Activated naive CD4-positive, alpha-beta T cell treated with anti-CD3 and anti-CD28 coated beads, Interleukin-2, amount 50 U/mL, for 16 hours (primary cell): ENCODE measurements around the gene CSRP3.

ENCODE experiments used
- DNase-seq: peaks from one replicate; pipeline ENCODE4 v3.0.0-alpha.2; 2020

Gene CSRP3

GRCh38 chr11:19201737-19202605 is at the start of gene CSRP3:
Gene CSRP3 (minus strand): TSS chr11:19201983. CDS start chr11:19192448, 9,535 bp downstream.
- DNase-seq = no peak

GRCh38 chr11:19251577-19251976 is 49.8 kb upstream of the CSRP3 start:
- DNase-seq = no peak

GRCh38 chr11:19246816-19247215 is 45.0 kb upstream of the CSRP3 start:
- no peak for DNase-seq

GRCh38 chr11:19245351-19245750 is 43.6 kb upstream of the CSRP3 start:
- no peak for DNase-seq

- DNase-seq = no peak
Observed at GRCh38 chr11:19244621-19245020, 42.8 kb upstream of the CSRP3 start.

GRCh38 chr11:19244084-19244483 is 42.3 kb upstream of the CSRP3 start:
- no peak for DNase-seq

- no peak for DNase-seq
Observed at GRCh38 chr11:19243613-19244012, 41.8 kb upstream of the CSRP3 start.

- no peak for DNase-seq
Observed at GRCh38 chr11:19243143-19243542, 41.4 kb upstream of the CSRP3 start.

- no peak for DNase-seq
Observed at GRCh38 chr11:19242179-19242932, 40.6 kb upstream of the CSRP3 start.

- no peak for DNase-seq
Observed at GRCh38 chr11:19241260-19242178, 39.7 kb upstream of the CSRP3 start.

GRCh38 chr11:19240420-19241259 is 38.9 kb upstream of the CSRP3 start, which contains the start of gene E2F8:
Gene E2F8 (minus strand): TSS chr11:19240945. CDS start chr11:19240121, 824 bp downstream.
- peak; percentile 78 for DNase-seq

- DNase-seq = no peak
Observed at GRCh38 chr11:19239039-19239438, 37.3 kb upstream of the CSRP3 start.

- DNase-seq = no peak
Observed at GRCh38 chr11:19237813-19238212, 36.0 kb upstream of the CSRP3 start.

- DNase-seq = no peak
Observed at GRCh38 chr11:19237381-19237780, 35.6 kb upstream of the CSRP3 start.

GRCh38 chr11:19234231-19234817 is 32.5 kb upstream of the CSRP3 start:
- no peak for DNase-seq

- no peak for DNase-seq
Observed at GRCh38 chr11:19232910-19233503, 31.2 kb upstream of the CSRP3 start.

- DNase-seq = no peak
Observed at GRCh38 chr11:19229671-19230070, 27.9 kb upstream of the CSRP3 start.

GRCh38 chr11:19228968-19229367 is 27.2 kb upstream of the CSRP3 start:
- no peak for DNase-seq

- no peak for DNase-seq
Observed at GRCh38 chr11:19226378-19227195, 24.8 kb upstream of the CSRP3 start.

GRCh38 chr11:19225581-19225980 is 23.8 kb upstream of the CSRP3 start:
- no peak for DNase-seq
